NCI-H524 (cell line): ENCODE measurements around the gene AHCY.
"Not testable (repeated sequence)": the region's sequence is repeated elsewhere in the genome, so short reads cannot be mapped to it uniquely, and the experiment has no call there.

Source experiments
- DNase-seq, 2 experiments: peaks; one replicate each; lab custom pipeline; 2025; lab: John Stamatoyannopoulos, UW

Gene AHCY

DNA sequence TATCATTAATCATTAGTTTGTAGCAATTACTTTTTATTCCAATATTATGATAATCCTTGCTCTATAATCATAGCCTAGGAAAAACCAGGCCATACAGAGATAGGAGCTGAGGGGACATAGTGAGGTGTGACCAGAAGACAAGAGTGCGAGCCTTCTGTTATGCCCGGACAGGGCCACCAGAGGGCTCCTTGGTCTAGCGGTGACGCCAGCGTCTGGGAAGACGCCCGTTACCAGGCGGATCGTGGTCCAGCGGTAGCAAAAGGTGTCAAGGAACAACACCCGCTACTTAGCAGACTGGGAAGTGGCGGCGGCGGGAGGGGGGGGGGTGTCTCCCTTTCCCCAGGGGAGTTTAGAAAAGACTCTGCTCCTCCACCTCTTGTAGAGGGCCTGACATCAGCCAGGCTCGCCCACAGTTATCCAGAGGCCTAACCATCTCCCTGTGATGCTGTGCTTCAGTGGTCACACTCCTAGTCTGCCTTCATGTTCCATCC, 4.8 kb downstream of the AHCY start:
- not testable (repeated sequence) for DNase-seq

GRCh38 chr20:34296468-34296867, 6.7 kb downstream of the AHCY start:
- no peak for DNase-seq

DNA sequence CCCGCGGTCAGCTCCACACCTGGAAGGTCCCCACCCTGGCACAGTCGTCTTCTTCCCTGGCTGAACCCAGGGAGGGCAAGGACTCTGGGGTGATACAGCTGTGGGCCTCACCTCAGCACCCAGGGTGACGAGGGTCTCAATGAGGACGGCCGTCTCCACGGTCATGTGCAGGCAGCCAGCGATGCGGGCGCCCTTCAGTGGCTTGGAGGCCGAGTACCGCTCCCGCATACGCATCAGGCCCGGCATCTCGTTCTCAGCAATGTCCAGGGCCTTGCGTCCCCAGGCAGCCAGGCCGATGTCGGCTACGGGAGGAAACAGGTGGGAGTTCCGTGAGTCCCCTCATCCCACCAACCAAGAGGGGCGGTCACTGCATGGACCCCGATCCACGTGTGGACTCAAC, 7.9 kb downstream of the AHCY start:
- no peak for DNase-seq

- no peak for DNase-seq
Measured at GRCh38 chr20:34294563-34294962, 8.6 kb downstream of the AHCY start.

- DNase-seq, result no peak
Measured at GRCh38 chr20:34293589-34293988, 9.6 kb downstream of the AHCY start.

DNA sequence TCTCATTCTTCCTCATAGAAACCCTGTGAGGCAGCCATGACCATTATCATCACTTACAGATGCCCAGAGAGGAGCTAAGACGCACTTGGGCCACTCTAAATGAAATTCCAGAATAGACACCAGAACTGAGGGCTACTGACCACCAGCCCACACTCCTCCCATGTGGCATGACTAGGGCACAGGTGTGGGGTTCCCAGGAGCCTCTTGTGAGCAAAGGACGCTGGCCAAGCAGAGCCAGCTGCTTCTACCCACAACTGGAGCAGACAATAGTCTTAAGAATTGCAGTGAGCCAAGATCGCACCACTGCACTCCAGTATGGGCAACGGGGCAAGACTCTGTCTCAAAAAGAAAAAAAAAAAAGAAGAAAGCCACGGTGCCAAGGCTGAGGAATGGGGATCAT, 10.0 kb downstream of the AHCY start:
- DNase-seq, result no peak

GRCh38 chr20:34292496-34292895, 10.7 kb downstream of the AHCY start:
- DNase-seq, result no peak

DNA sequence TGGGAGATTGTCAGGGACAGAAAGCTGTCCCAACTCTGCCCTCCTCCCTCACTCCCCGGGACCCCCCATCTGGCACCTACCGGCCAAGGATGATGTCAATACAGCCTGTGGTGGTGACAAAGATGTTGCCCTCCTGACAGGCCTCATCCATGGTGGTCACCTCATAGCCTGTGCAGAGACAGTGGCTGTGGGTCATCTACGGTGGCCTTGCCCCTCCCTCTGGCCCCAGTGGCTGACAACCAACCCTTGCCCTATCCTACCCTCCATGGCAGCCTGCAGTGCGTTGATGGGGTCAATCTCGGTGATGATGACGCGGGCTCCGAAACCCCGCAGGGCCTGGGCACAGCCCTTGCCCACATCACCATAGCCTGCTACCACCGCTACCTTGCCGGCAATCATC, 12.7 kb downstream of the AHCY start:
- DNase-seq, result no peak

GRCh38 chr20:34287500-34287899, 15.7 kb downstream of the AHCY start:
- DNase-seq, result not testable (repeated sequence)

- DNase-seq, result no peak
Measured at GRCh38 chr20:34285450-34285849, 17.7 kb downstream of the AHCY start.

DNA sequence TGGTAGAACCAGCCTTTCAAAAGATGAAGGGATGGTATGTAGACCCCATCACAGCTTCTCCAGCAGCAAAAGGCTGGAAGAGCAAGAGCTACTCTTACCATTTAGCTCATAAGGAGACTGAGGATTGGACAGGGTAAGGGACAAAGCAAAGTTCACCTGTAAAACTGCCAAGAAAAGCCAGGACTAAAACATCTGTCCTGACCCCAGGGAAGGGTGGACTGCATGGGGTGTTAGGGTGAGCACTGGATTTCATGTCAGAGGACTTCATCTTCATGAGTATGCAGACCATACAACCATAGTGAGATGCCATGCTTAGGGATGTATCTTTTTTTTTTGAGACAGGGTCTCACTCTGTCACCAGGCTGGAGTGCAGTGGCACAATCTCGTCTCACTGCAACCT, 19.3 kb downstream of the AHCY start:
- DNase-seq, result no peak

DNA sequence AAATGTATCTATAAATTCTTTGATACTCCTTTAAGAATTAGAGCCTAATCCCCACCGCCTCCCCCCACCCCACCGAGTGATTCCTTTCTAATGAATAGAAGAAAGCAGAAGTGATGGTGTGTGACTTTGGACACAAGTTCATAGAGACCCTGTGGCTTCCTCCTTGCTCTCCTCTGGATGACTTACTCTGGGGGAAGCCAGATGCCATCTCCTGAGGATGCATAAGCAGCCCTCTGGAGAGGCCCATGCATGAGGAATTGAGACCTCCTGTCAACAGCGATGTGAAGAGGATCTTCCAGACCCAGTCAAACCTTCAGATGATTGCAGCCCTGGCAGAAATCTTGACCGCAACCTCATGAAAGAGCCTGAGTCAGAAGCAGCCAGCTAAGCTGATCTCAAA, 21.1 kb downstream of the AHCY start:
- no peak for DNase-seq

DNA sequence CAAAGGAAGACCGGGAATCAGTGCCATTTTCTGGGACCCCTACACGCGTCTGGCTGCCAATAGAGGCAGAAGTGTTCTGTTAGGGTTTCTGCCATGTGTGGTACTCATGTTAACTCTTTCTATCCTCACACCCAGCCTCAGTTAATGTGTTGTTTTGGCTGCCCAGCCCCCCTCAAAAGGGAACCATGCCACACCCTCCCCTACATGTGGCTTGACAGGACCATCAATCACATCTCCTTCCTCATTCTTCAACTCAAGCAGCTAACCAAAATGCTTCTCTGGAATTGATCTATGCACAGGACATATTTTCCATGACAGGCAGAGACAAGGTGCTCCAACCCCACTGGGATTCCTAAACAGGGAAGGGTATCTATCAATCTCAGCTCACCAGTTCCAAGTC, 22.0 kb downstream of the AHCY start:
- DNase-seq, result no peak

DNA sequence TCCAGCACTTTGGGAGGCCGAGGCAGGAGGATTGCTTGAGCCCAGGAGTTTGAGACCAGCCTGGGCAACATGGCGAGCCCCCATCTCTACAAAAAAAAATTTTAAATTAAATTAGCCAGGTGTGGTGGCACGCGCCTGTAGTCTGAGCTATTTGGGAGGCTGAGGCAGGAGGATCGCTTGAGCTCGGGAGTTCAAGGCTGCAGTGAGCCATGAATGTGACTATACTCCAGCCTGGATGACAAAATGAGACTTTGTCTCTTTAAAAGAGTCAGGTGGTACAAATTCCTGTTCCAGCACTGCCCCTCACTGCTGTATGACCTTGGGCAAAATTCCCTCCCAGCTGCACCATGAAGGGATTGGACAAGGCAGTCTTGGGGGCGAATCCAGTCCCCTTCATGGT, 28.5 kb downstream of the AHCY start:
- no peak for DNase-seq

DNA sequence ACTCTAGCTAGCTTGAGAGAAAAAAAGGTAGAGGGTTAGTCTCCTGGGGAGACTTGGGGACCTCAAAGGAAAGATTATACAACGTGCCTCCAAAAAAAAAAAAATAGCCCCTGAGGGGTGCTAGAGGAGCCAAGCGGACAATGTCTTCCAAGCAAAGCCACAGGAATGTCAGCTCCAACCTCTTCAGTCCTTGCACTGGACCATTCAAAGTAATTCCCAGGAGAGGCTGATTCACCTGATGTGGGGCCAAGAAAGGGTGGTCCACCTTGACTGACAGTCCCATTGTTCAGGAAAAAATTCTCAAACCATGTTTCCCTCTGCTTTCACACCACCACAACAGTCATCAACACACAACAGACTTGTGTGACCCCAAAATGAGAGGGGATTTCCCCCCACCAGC, 31.2 kb downstream of the AHCY start:
- no peak for DNase-seq

GRCh38 chr20:34269996-34270627, 33.0 kb downstream of the AHCY start:
- no peak for DNase-seq

- DNase-seq, result no peak
Measured at GRCh38 chr20:34268851-34269636, 34.1 kb downstream of the AHCY start.

- DNase-seq, result no peak
Measured at GRCh38 chr20:34268145-34268544, 35.0 kb downstream of the AHCY start.

- DNase-seq, result no peak
Measured at GRCh38 chr20:34264141-34264540, 39.0 kb downstream of the AHCY start.

DNA sequence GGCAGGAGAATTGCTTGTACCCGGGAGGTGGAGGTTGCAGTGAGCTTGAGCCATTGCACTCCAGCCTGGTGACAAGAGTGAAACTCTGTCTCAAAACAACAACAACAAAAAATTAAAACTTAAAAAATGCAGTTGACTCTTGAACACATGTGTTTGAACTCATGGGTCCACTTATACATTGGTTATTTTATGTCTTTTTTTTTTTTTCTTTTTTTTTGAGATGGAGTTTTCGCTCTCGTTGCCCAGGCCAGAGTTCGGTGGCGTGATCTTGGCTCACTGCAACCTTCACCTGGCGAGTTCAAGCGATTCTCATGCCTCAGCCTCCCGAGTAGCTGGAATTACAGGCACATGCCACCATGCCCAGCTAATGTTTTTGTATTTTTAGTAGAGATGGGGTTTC, 39.7 kb downstream of the AHCY start:
- not testable (repeated sequence) for DNase-seq

DNA sequence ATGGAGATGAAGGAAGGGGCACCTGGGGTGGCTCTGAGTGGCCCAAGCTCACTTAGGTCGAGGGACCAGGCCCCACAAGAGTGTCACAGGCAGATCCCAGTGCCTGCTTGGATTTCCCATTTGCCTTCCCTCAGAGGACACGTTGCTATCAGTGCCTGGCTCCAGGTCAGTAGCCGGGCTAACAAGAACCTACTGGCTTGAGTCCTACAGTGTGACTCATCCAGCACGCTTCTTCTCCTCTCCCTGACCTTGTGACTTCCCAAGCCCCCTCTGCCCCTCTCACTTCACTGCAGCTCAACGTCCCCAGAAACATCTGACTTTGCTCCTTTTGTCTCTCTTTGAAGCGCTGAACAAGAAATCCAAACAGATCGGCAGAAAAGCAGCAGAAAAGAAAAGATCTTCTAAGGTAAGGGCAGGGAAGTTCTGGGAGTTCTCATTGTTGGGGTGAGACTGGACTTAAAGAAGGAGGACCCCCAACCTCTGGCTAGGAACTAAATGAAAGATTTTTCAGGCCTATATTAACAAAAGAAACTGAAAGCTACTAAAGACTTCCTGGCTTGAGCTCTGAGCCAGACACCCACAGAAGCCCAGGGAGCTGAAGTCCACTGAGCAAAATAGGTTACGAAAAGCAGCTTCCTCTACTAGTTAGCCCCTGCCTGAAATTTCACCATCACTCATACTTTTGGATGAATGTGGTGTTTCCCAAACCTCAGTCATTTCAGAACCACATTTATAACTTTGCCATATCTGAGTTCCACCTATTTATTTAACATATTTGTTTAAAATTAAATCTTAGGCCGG, 40.5 kb downstream of the AHCY start:
- no peak for DNase-seq

GRCh38 chr20:34260208-34260942, 42.8 kb downstream of the AHCY start:
- no peak for DNase-seq
